Immature natural killer cell (primary cell): ENCODE results near the gene SDHAF1. TPM values are rescaled to one million over a fixed set of nuclear protein-coding genes. Genes with fewer than 3 reads are reported as not detected.
A peak's percentile ranks its signal among the peaks of the same experiment; 100 is the strongest.
"Not testable (repeated sequence)": the region's sequence is repeated elsewhere in the genome, so short reads cannot be mapped to it uniquely, and the experiment has no call there.

Source experiments
- DNase-seq, 3 donors: peaks; one replicate each; pipeline ENCODE4 v3.0.0; 2022; ENCODE audit warnings: mixed read lengths in 1 of 3
- H3K27ac Mint-ChIP-seq, 6 donors: one replicate each; pipeline ENCODE4 v1.8.0; 2020; ENCODE audit warnings: mixed read lengths in 6 of 6, mild to moderate bottlenecking in 5 of 6, inconsistent platforms in 4 of 6, moderate library complexity in 3 of 6
- H3K27me3 Mint-ChIP-seq, 3 donors: one replicate each; pipeline ENCODE4 v1.8.0; 2020 to 2021; ENCODE audit warnings: low read depth in 3 of 3, mild to moderate bottlenecking in 3 of 3, mixed read lengths in 3 of 3, moderate library complexity in 3 of 3, inconsistent platforms in 1 of 3
- H3K36me3 Mint-ChIP-seq, 3 donors: one replicate each; pipeline ENCODE4 v1.8.0; 2020; ENCODE audit warnings: mixed read lengths in 3 of 3, inconsistent platforms in 2 of 3, mild to moderate bottlenecking in 2 of 3
- H3K4me1 Mint-ChIP-seq, 2 donors: one replicate each; pipeline ENCODE4 v1.8.0; 2020; ENCODE audit warnings: inconsistent platforms in 2 of 2, mild to moderate bottlenecking in 2 of 2, mixed read lengths in 2 of 2, moderate library complexity in 1 of 2
- H3K4me3 Mint-ChIP-seq, 5 donors: one replicate each; pipeline ENCODE4 v1.8.0; 2020; ENCODE audit warnings: mild to moderate bottlenecking in 5 of 5, mixed read lengths in 5 of 5, inconsistent platforms in 3 of 5, moderate library complexity in 3 of 5
- H3K9me3 Mint-ChIP-seq, 6 donors: one replicate each; pipeline ENCODE4 v1.8.0; 2020; ENCODE audit warnings: mild to moderate bottlenecking in 6 of 6, mixed read lengths in 6 of 6, inconsistent platforms in 4 of 6, moderate library complexity in 3 of 6
- polyA plus RNA-seq, 3 donors: library from polyadenylated mRNA; unstranded; fragments of 300-500 nt; fragmentation: Illumina TruSeq; gene quantifications; one replicate each; pipeline ENCODE4 v1.2.3, GENCODE V29; 2021

Gene SDHAF1
- 10 to 100 TPM; 44.7 to 51.0 (median 48.3) TPM for polyA plus RNA-seq

GRCh38 chr19:35995048-35995993 lies at the start of gene SDHAF1:
Gene SDHAF1, plus strand, starts transcription at chr19:35995188. Its CDS starts 87 bp downstream, at chr19:35995275.
- Mint-ChIP-seq H3K36me3 (peaks cover 0 to 5% (median 0%) of the 10 kb centered on the region in 3 donors), H3K9me3 (no peaks in the 10 kb centered on the region), H3K4me1 (peaks cover 29 to 41% of the 10 kb centered on the region in 2 donors), H3K27me3 (peaks cover 4% of the 10 kb centered on the region in 3 donors), H3K27ac (peak within 1 kb of the TSS; percentile 91 to 98 (median 95)), H3K4me3 (peak within 1 kb of the TSS; percentile 91 to 96 (median 94))
- peak; percentile 95 to 96 (median 95) for DNase-seq

GRCh38 chr19:35946203-35946602 lies 48.8 kb upstream of the SDHAF1 start:
- DNase-seq = no peak
- Mint-ChIP-seq H3K9me3 (no peaks in the 10 kb centered on the region), H3K27ac (peak overlapping the region in 1 of 6 donors; percentile 18), H3K4me1 (peaks cover 6 to 13% of the 10 kb centered on the region in 2 donors), H3K36me3 (no peaks in the 10 kb centered on the region), H3K27me3 (peaks cover under 1 to 17% (median 9%) of the 10 kb centered on the region in 3 donors), H3K4me3 (no peak overlapping the region)

GRCh38 chr19:35949131-35949530 lies 45.9 kb upstream of the SDHAF1 start:
- H3K4me1 Mint-ChIP-seq = peaks cover 30 to 36% of the 10 kb centered on the region in 2 donors
- H3K36me3 Mint-ChIP-seq = no peaks in the 10 kb centered on the region
- peaks cover 0 to 18% (median 11%) of the 10 kb centered on the region in 3 donors for H3K27me3 Mint-ChIP-seq
- peak overlapping the region in 3 of 6 donors; percentile 48 to 81 (median 71) for H3K27ac Mint-ChIP-seq
- DNase-seq = no peak
- H3K9me3 Mint-ChIP-seq = no peaks in the 10 kb centered on the region
- H3K4me3 Mint-ChIP-seq = no peak overlapping the region

- no peak for DNase-seq
- H3K4me1 Mint-ChIP-seq = peaks cover 38 to 50% of the 10 kb centered on the region in 2 donors
- peak overlapping the region in 2 of 6 donors; percentile 23 to 81 for H3K27ac Mint-ChIP-seq
- H3K36me3 Mint-ChIP-seq = no peaks in the 10 kb centered on the region
- no peaks in the 10 kb centered on the region for H3K9me3 Mint-ChIP-seq
- peak overlapping the region in 3 of 5 donors; percentile 20 to 35 (median 24) for H3K4me3 Mint-ChIP-seq
- H3K27me3 Mint-ChIP-seq = peaks cover 2 to 3% (median 2%) of the 10 kb centered on the region in 3 donors
These were observed 38.9 kb upstream of the SDHAF1 start for GRCh38 chr19:35955881-35956634.

- not testable (repeated sequence) for H3K36me3 Mint-ChIP-seq, H3K9me3 Mint-ChIP-seq, H3K27me3 Mint-ChIP-seq, H3K4me3 Mint-ChIP-seq, DNase-seq
- Mint-ChIP-seq H3K27ac (peak overlapping the region in 1 of 6 donors; percentile 35), H3K4me1 (peaks cover 32 to 44% of the 10 kb centered on the region in 2 donors)
These were observed 37.6 kb upstream of the SDHAF1 start for GRCh38 chr19:35957411-35957810.

GRCh38 chr19:35958660-35959039 lies 36.3 kb upstream of the SDHAF1 start:
- Mint-ChIP-seq H3K4me1 (peaks cover 20 to 32% of the 10 kb centered on the region in 2 donors), H3K27me3 (peaks cover 3 to 6% (median 3%) of the 10 kb centered on the region in 3 donors), H3K27ac (no peak overlapping the region), H3K9me3 (no peaks in the 10 kb centered on the region), H3K36me3 (no peaks in the 10 kb centered on the region), H3K4me3 (peak overlapping the region; percentile 46 to 73 (median 65))
- DNase-seq = no peak

GRCh38 chr19:35959040-35959967 lies 35.7 kb upstream of the SDHAF1 start:
- H3K36me3 Mint-ChIP-seq = no peaks in the 10 kb centered on the region
- no peak overlapping the region for H3K27ac Mint-ChIP-seq
- H3K27me3 Mint-ChIP-seq = peaks cover 3 to 6% (median 4%) of the 10 kb centered on the region in 3 donors
- H3K4me1 Mint-ChIP-seq = peaks cover 13 to 25% of the 10 kb centered on the region in 2 donors
- peak overlapping the region in 4 of 5 donors; percentile 47 to 70 (median 61) for H3K4me3 Mint-ChIP-seq
- no peaks in the 10 kb centered on the region for H3K9me3 Mint-ChIP-seq
- DNase-seq = peak; percentile 53 to 74 (median 61)

GRCh38 chr19:35959968-35960320 lies 35.0 kb upstream of the SDHAF1 start:
- Mint-ChIP-seq H3K9me3 (no peaks in the 10 kb centered on the region), H3K4me1 (peaks cover 11 to 23% of the 10 kb centered on the region in 2 donors), H3K27ac (no peak overlapping the region), H3K36me3 (no peaks in the 10 kb centered on the region), H3K4me3 (peak overlapping the region in 3 of 5 donors; percentile 26 to 58 (median 47)), H3K27me3 (peaks cover 3 to 6% (median 4%) of the 10 kb centered on the region in 3 donors)
- no peak for DNase-seq

- Mint-ChIP-seq H3K27me3 (peaks cover 3 to 6% (median 4%) of the 10 kb centered on the region in 3 donors), H3K27ac (peak overlapping the region in 1 of 6 donors; percentile 28), H3K4me3 (peak overlapping the region in 3 of 5 donors; percentile 11 to 65 (median 13)), H3K9me3 (no peaks in the 10 kb centered on the region), H3K36me3 (no peaks in the 10 kb centered on the region), H3K4me1 (peaks cover 7 to 20% of the 10 kb centered on the region in 2 donors)
- DNase-seq = no peak
These were observed 34.5 kb upstream of the SDHAF1 start for GRCh38 chr19:35960432-35960972.

GRCh38 chr19:35963514-35963913 lies 31.5 kb upstream of the SDHAF1 start:
- Mint-ChIP-seq H3K36me3 (no peaks in the 10 kb centered on the region), H3K27ac (no peak overlapping the region), H3K4me1 (peaks cover 22 to 28% of the 10 kb centered on the region in 2 donors), H3K27me3 (peaks cover 4 to 6% (median 5%) of the 10 kb centered on the region in 3 donors), H3K9me3 (no peaks in the 10 kb centered on the region), H3K4me3 (no peak overlapping the region)
- DNase-seq = peak in 2 of 3 donors; percentile 33 to 41

GRCh38 chr19:35966771-35967170 lies 28.2 kb upstream of the SDHAF1 start:
- Mint-ChIP-seq H3K4me3 (peak overlapping the region; percentile 24 to 52 (median 41)), H3K27ac (peak overlapping the region in 2 of 6 donors; percentile 37 to 43), H3K36me3 (no peaks in the 10 kb centered on the region), H3K9me3 (no peaks in the 10 kb centered on the region), H3K4me1 (peaks cover 27 to 31% of the 10 kb centered on the region in 2 donors), H3K27me3 (peaks cover 3 to 4% (median 4%) of the 10 kb centered on the region in 3 donors)
- peak; percentile 23 to 45 (median 34) for DNase-seq

- H3K27ac Mint-ChIP-seq = no peak overlapping the region
- H3K36me3 Mint-ChIP-seq = no peaks in the 10 kb centered on the region
- peaks cover 0 to 3% (median 1%) of the 10 kb centered on the region in 3 donors for H3K27me3 Mint-ChIP-seq
- no peaks in the 10 kb centered on the region for H3K9me3 Mint-ChIP-seq
- DNase-seq = no peak
- no peak overlapping the region for H3K4me3 Mint-ChIP-seq
- H3K4me1 Mint-ChIP-seq = peaks cover 6 to 10% of the 10 kb centered on the region in 2 donors
These were observed 21.5 kb upstream of the SDHAF1 start for GRCh38 chr19:35973487-35973886.
